ENCODE measurements around the gene GPRC5C. TPM values are rescaled to one million over a fixed set of nuclear protein-coding genes. Genes with fewer than 3 reads are reported as not detected.
A peak's percentile ranks its signal among the peaks of the same experiment; 100 is the strongest.

Gene GPRC5C
- total and polyA plus RNA-seq, 2 of the 8 experiments (the other 6 are each of a cell fraction or from before 2014, with no cell fraction given): 18.3 to 55.8 TPM

- H4K5ac ChIP-seq (ENCODE audit: insufficient read length, low read depth, low read length): no peak overlapping the region
- no peak overlapping the region for H3K23ac ChIP-seq (ENCODE audit: insufficient read length)
- H3K14ac ChIP-seq (ENCODE audit: insufficient read length): no peak overlapping the region
- peak overlapping the region; percentile 88 for H4K91ac ChIP-seq (replicated peaks; ENCODE audit: insufficient read length, low read length)
- no peak overlapping the region for H2AK5ac ChIP-seq (ENCODE audit: low read depth, low read length)
- no peak overlapping the region; a peak in 1 of 7 replicates for H3K9ac ChIP-seq (replicated peaks in 1 of 4; ENCODE audit: extremely low read depth in 1 of 4, low read depth in 3 of 4, low read length in 3 of 4)
- no peak for DNase-seq (ENCODE audit: low read depth in 1 of 2, low spot score in 2 of 2)
- no peak overlapping the region for H3K27ac ChIP-seq (ENCODE audit: low read depth, low read length)
- H3K18ac ChIP-seq (ENCODE audit: extremely low read depth, low read length): no peak overlapping the region; the same call in 1 of the 2 replicates
- H3K4me2 ChIP-seq (ENCODE audit: insufficient read depth in 1 of 2, low read depth in 2 of 2, low read length in 2 of 2): no peak overlapping the region; a peak in 1 of 4 replicates
- peaks cover 11% of the 10 kb centered on the region; the same call in 1 of the 2 replicates for H3K23me2 ChIP-seq (ENCODE audit: low read depth, low read length)
- H3K27me3 ChIP-seq (replicated peaks in 1 of 4; ENCODE audit: control insufficient read depth in 3 of 4, extremely low read depth in 1 of 4, insufficient read depth in 3 of 4, low read length in 3 of 4): peaks cover 0 to 16% (median 11%) of the 10 kb centered on the region in 4 experiments; a peak in 6 of 7 replicates
- H3K36me3 ChIP-seq (ENCODE audit: control insufficient read depth in 2 of 4, insufficient read depth in 4 of 4, low read length in 3 of 4): no peaks in the 10 kb centered on the region
- H4K8ac ChIP-seq (ENCODE audit: extremely low read depth, insufficient read depth, low read length): no peak overlapping the region
- POLR2A ChIA-PET (ENCODE audit: partially characterized antibody): interaction anchor here (1.0 to 3.2 kb wide), 7 partner anchors 12 to 250 kb away, joined by 3 to 22 read pairs (median 6); partner anchors contain the start of gene BTBD17
- H2AFZ ChIP-seq (ENCODE audit: low read length): no peak overlapping the region
- peak overlapping the region; percentile 34 for H2BK120ac ChIP-seq (replicated peaks; ENCODE audit: low read depth, low read length)
- 77% methylated on average over 5 of the region's 5 CpGs; no CpG with 5 or more reads in 1 of the 2 experiments for WGBS, 2 experiments (ENCODE audit: extremely low coverage in 1 of 2, insufficient coverage in 1 of 2, insufficient read length in 1 of 2, insufficient replicate concordance in 2 of 2, low coverage in 1 of 2, low lambda C conversion rate in 2 of 2, missing lambda C conversion rate in 1 of 2)
- H3K79me2 ChIP-seq (ENCODE audit: control insufficient read depth in 1 of 2, insufficient read depth in 2 of 2, low read length in 2 of 2): no peaks in the 10 kb centered on the region
- H3K4me3 ChIP-seq (ENCODE audit: extremely low read depth in 1 of 4, insufficient read depth in 2 of 4, low read depth in 3 of 4, low read length in 4 of 4): no peak overlapping the region
- H2BK15ac ChIP-seq (ENCODE audit: low read length): 0 out of 2 replicates have a peak overlapping the region, but pooled peaks have one; percentile 95
- H3K9me3 ChIP-seq (ENCODE audit: insufficient read depth in 2 of 2, low read depth in 1 of 2, low read length in 1 of 2): no peaks in the 10 kb centered on the region
- peak overlapping the region; percentile 2; the same call in 1 of the 2 replicates for H2BK20ac ChIP-seq (ENCODE audit: low read length)
- H2BK5ac ChIP-seq (ENCODE audit: low read depth, low read length): no peak overlapping the region
- H3K4me1 ChIP-seq (replicated peaks in 1 of 4; ENCODE audit: control insufficient read depth in 3 of 4, insufficient read depth in 4 of 4, low read length in 3 of 4): peaks cover 3 to 37% (median 29%) of the 10 kb centered on the region in 4 experiments
- H3K4ac ChIP-seq (replicated peaks; ENCODE audit: insufficient read length, low read depth, low read length): no peak overlapping the region
- no peaks in the 10 kb centered on the region for H3K79me1 ChIP-seq (ENCODE audit: low read depth, low read length)
- CTCF ChIA-PET (ENCODE audit: partially characterized antibody): interaction anchor here (0.5 to 8.2 kb wide), 23 partner anchors 9 to 159 kb away, joined by 3 to 93 read pairs (median 7); partner anchors contain the start of genes BTBD17 and CD300A
- H4K20me1 ChIP-seq (replicated peaks in 1 of 2; ENCODE audit: control insufficient read depth in 1 of 2, insufficient read depth in 2 of 2, low read length in 2 of 2): peaks cover 2 to 4% of the 10 kb centered on the region in 2 experiments
- FAIRE-seq: no peak
- H2BK12ac ChIP-seq (ENCODE audit: low read depth, low read length): 0 out of 2 replicates have a peak overlapping the region, but pooled peaks have one; percentile 18
- no peak overlapping the region for H3K56ac ChIP-seq (replicated peaks; ENCODE audit: insufficient read length, low read depth, low read length)
- no peak for TF ChIP-seq SIX5 (IDR thresholded peaks at IDR 0.05; ENCODE audit: low read depth, low read length)
- no peak for TF ChIP-seq CEBPB (IDR thresholded peaks at IDR 0.05; ENCODE audit: low read depth, low read length)
- no peak for TF ChIP-seq HDAC2 (IDR thresholded peaks at IDR 0.05; ENCODE audit: borderline replicate concordance in 1 of 2, low read depth in 2 of 2, low read length in 2 of 2)
- no peak for TF ChIP-seq KDM1A (IDR thresholded peaks at IDR 0.05; ENCODE audit: borderline replicate concordance, low read length)
- no peak for TF ChIP-seq TBP (IDR thresholded peaks at IDR 0.05; ENCODE audit: low read depth, low read length)
- no peak for TF ChIP-seq YY1 (IDR thresholded peaks at IDR 0.05; ENCODE audit: low read depth, low read length)
- TF ChIP-seq RNF2 (IDR thresholded peaks at IDR 0.05; ENCODE audit: borderline replicate concordance, low read depth, low read length, missing control alignments, poor library complexity, severe bottlenecking): no peak
- no peak for TF ChIP-seq JUND (IDR thresholded peaks at IDR 0.05; ENCODE audit: low read length)
- TF ChIP-seq GTF2F1 (IDR thresholded peaks at IDR 0.05; ENCODE audit: borderline replicate concordance, low read depth, low read length): no peak
- no peak for TF ChIP-seq EP300 (IDR thresholded peaks at IDR 0.05; ENCODE audit: borderline replicate concordance in 1 of 2, low read depth in 2 of 2, low read length in 2 of 2)
- no peak for TF ChIP-seq ATF3 (IDR thresholded peaks at IDR 0.05; ENCODE audit: insufficient read depth, low read depth, low read length)
- TF ChIP-seq SUZ12 (IDR thresholded peaks at IDR 0.05; ENCODE audit: low read length): no peak
Measured at GRCh38 chr17:74455821-74456220, 23.9 kb downstream of the GPRC5C start.
